Measurements from ENCODE around the gene AKNA.

Gene AKNA

GRCh38 chr9:114373960-114374730 is 13.6 kb downstream of the AKNA start:
- DNase-seq = no peak

- DNase-seq = no peak
Measured at GRCh38 chr9:114372921-114373448, 14.8 kb downstream of the AKNA start.

- DNase-seq = no peak
Measured at GRCh38 chr9:114371973-114372917, 15.5 kb downstream of the AKNA start.

- DNase-seq = no peak
Measured at GRCh38 chr9:114371343-114371944, 16.3 kb downstream of the AKNA start.

- no peak for DNase-seq
Measured at GRCh38 chr9:114370968-114371320, 16.8 kb downstream of the AKNA start.

GRCh38 chr9:114370251-114370967 is 17.4 kb downstream of the AKNA start:
- DNase-seq = no peak

GRCh38 chr9:114369216-114370130 is 18.3 kb downstream of the AKNA start:
- DNase-seq = no peak

GRCh38 chr9:114367772-114368569 is 19.8 kb downstream of the AKNA start:
- DNase-seq = no peak

GRCh38 chr9:114367366-114367765 is 20.4 kb downstream of the AKNA start:
- DNase-seq = no peak

- no peak for DNase-seq
Measured at GRCh38 chr9:114366334-114367128, 21.3 kb downstream of the AKNA start.

- DNase-seq = no peak
Measured at GRCh38 chr9:114365194-114365593, 22.6 kb downstream of the AKNA start.

GRCh38 chr9:114364134-114365041 is 23.4 kb downstream of the AKNA start:
- DNase-seq = no peak

- no peak for DNase-seq
Measured at GRCh38 chr9:114363424-114363823, 24.4 kb downstream of the AKNA start.

- no peak for DNase-seq
Measured at GRCh38 chr9:114362394-114362793, 25.4 kb downstream of the AKNA start.

- no peak for DNase-seq
Measured at GRCh38 chr9:114361542-114361941, 26.2 kb downstream of the AKNA start.

- no peak for DNase-seq
Measured at GRCh38 chr9:114359801-114360200, 28.0 kb downstream of the AKNA start.

GRCh38 chr9:114357911-114358328 is 29.9 kb downstream of the AKNA start:
- no peak for DNase-seq

- no peak for DNase-seq
Measured at GRCh38 chr9:114357360-114357759, 30.4 kb downstream of the AKNA start.

- DNase-seq = no peak
Measured at GRCh38 chr9:114356792-114357191, 31.0 kb downstream of the AKNA start.

All from NCI-H187 treated with DMSO at 0.1 percent for 48 hours (cell line).